KMS-11 (cell line): Measurements from ENCODE around the gene ATP1A1.

Experiments
- H2AFZ ChIP-seq: fragments of 200-600 bp; sonication (generic); 2 replicates; pipeline ENCODE4 v1.6.1; 2016; ENCODE audit warnings: antibody characterized with exemption, mixed run types, low read depth
- H3K27ac ChIP-seq: fragments of 200-600 bp; sonication (generic); 2 replicates; pipeline ENCODE4 v1.6.1; 2016; ENCODE audit warnings: mild to moderate bottlenecking, mixed run types
- H3K27me3 ChIP-seq: fragments of 200-600 bp; sonication (generic); 2 replicates; pipeline ENCODE4 v1.6.1; 2017; ENCODE audit warnings: mild to moderate bottlenecking, low read depth, mixed run types, moderate library complexity; ENCODE audit not compliant: insufficient read depth
- H3K36me3 ChIP-seq: fragments of 200-600 bp; sonication (generic); 2 replicates; pipeline ENCODE4 v1.6.1; 2017; ENCODE audit warnings: mild to moderate bottlenecking, mixed run types; ENCODE audit not compliant: insufficient read depth
- H3K4me1 ChIP-seq: fragments of 200-600 bp; sonication (generic); 2 replicates; pipeline ENCODE4 v1.6.1; 2016; ENCODE audit warnings: mild to moderate bottlenecking, low read depth, mixed run types; ENCODE audit not compliant: poor library complexity, severe bottlenecking
- H3K4me2 ChIP-seq: fragments of 200-600 bp; sonication (generic); 2 replicates; pipeline ENCODE4 v1.7.0; 2016; ENCODE audit warnings: mild to moderate bottlenecking, mixed run types
- H3K4me3 ChIP-seq: fragments of 200-600 bp; sonication (generic); IDR thresholded peaks from 2 replicates; pipeline ENCODE4 v1.6.1; 2017; ENCODE audit warnings: low read depth, low read length, mixed read lengths; ENCODE audit not compliant: insufficient read depth
- H3K79me2 ChIP-seq: fragments of 200-600 bp; sonication (generic); 2 replicates; pipeline ENCODE4 v1.6.1; 2016; ENCODE audit warnings: low read depth, mixed run types; ENCODE audit not compliant: insufficient read depth
- H3K9ac ChIP-seq: fragments of 200-600 bp; sonication (generic); 2 replicates; pipeline ENCODE4 v1.6.1; 2016; ENCODE audit warnings: mild to moderate bottlenecking, mixed run types
- H4K20me1 ChIP-seq: fragments of 200-600 bp; sonication (generic); 2 replicates; pipeline ENCODE4 v1.6.1; 2016; ENCODE audit warnings: mild to moderate bottlenecking, mixed run types; ENCODE audit not compliant: insufficient read depth
- TF ChIP-seq, protein P1 (sequence below): fragments of 200-600 bp; sonication (generic); conservative IDR thresholded peaks from 2 replicates; pipeline ENCODE4 v1.6.1; 2017; ENCODE audit warnings: low read depth, mild to moderate bottlenecking, antibody characterized with exemption, low read length, moderate library complexity, mixed read lengths

Gene ATP1A1

GRCh38 chr1:116325922-116326321 lies 47.1 kb upstream of the ATP1A1 start:
- Histone ChIP-seq H3K36me3 (no peaks in the 10 kb centered on the region), H3K4me1 (peaks cover 67% of the 10 kb centered on the region), H3K27ac (peak overlapping the region; percentile 66), H3K4me2 (peak overlapping the region; percentile 55), H3K9ac (no peak overlapping the region; the same call in 1 of the 2 replicates), H2AFZ (peak overlapping the region; percentile 61), H3K27me3 (no peaks in the 10 kb centered on the region), H3K4me3 (no peak overlapping the region), H4K20me1 (no peaks in the 10 kb centered on the region), H3K79me2 (no peaks in the 10 kb centered on the region)
- TF ChIP-seq, protein P1, sequence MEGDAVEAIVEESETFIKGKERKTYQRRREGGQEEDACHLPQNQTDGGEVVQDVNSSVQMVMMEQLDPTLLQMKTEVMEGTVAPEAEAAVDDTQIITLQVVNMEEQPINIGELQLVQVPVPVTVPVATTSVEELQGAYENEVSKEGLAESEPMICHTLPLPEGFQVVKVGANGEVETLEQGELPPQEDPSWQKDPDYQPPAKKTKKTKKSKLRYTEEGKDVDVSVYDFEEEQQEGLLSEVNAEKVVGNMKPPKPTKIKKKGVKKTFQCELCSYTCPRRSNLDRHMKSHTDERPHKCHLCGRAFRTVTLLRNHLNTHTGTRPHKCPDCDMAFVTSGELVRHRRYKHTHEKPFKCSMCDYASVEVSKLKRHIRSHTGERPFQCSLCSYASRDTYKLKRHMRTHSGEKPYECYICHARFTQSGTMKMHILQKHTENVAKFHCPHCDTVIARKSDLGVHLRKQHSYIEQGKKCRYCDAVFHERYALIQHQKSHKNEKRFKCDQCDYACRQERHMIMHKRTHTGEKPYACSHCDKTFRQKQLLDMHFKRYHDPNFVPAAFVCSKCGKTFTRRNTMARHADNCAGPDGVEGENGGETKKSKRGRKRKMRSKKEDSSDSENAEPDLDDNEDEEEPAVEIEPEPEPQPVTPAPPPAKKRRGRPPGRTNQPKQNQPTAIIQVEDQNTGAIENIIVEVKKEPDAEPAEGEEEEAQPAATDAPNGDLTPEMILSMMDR: no peak

GRCh38 chr1:116326486-116326885 lies 46.6 kb upstream of the ATP1A1 start:
- TF ChIP-seq, protein P1: no peak
- H3K27ac ChIP-seq: peak overlapping the region; percentile 66; the same call in 1 of the 2 replicates
- H3K4me3 ChIP-seq: no peak overlapping the region
- H2AFZ ChIP-seq: peak overlapping the region; percentile 61
- H3K27me3 ChIP-seq: no peaks in the 10 kb centered on the region
- H3K79me2 ChIP-seq: no peaks in the 10 kb centered on the region
- no peaks in the 10 kb centered on the region for H3K36me3 ChIP-seq
- H3K4me1 ChIP-seq: peaks cover 73% of the 10 kb centered on the region
- no peak overlapping the region for H3K9ac ChIP-seq
- H3K4me2 ChIP-seq: peak overlapping the region; percentile 55; the same call in 1 of the 2 replicates
- no peaks in the 10 kb centered on the region for H4K20me1 ChIP-seq

DNA sequence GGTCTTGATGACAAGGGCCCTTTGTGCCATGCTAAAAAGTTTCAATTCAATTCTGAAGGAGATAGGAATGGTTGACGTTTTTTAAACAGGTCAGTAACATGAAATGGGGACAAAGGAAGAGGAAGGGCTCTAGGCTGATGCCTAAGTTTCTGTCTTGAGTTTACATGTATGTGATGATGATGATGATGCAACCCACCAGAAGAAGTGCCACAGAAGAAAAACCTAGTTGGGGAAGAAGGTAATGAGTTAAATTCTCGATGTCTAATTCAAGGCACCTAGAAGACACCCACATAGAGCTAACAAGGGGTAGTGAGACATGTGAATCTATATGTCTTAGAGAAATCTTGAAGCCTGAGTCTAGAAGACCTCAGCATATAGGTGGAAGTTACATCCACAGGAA lies 44.4 kb upstream of the ATP1A1 start:
- H3K36me3 ChIP-seq: no peaks in the 10 kb centered on the region
- H3K9ac ChIP-seq: no peak overlapping the region; the same call in 1 of the 2 replicates
- TF ChIP-seq, protein P1: no peak
- H3K79me2 ChIP-seq: no peaks in the 10 kb centered on the region
- H3K27ac ChIP-seq: peak overlapping the region; percentile 86; the same call in 1 of the 2 replicates
- H4K20me1 ChIP-seq: no peaks in the 10 kb centered on the region
- H3K4me3 ChIP-seq: no peak overlapping the region
- no peaks in the 10 kb centered on the region for H3K27me3 ChIP-seq
- H3K4me2 ChIP-seq: peak overlapping the region; percentile 88; the same call in 1 of the 2 replicates
- peaks cover 90% of the 10 kb centered on the region for H3K4me1 ChIP-seq
- no peak overlapping the region for H2AFZ ChIP-seq

DNA sequence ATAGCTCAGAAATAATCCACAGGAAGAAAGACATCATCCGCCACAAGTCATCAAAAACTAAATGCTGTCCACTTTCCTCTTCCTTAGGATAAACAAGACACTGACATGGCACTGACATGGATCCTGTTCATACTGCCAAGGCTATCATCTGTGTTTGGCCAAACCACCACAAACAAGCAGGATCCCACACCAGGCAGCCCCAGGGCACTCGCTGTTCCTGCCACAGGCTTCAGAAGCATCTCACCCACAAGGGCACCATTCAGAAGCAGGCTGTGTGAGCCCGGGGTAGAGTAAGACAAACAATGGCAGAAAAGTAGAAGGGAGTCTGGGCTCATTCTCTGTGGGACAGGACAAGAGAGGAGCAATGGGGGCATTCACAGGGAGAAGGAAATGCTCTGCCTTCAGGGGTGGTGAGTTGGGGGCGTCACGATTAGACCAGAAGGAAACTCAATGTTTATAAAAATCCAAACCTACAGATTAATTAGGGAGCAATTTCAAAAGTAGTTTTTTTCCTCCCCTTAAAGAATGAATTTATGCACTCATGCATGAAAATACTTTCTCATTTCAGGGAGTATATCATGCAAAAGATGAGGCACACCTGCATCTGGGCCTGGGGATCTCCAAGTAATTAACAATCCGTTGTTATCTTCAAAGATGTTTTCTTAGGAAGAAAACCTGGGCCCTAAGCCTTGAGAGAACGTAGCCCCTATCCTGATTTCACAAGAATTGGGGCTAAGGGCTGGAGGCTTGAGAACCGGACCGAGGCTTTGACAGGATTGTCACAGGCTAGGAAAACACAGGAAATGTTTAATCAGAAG lies 43.3 kb upstream of the ATP1A1 start:
- peak overlapping the region; percentile 88 for H3K4me2 ChIP-seq
- H3K4me1 ChIP-seq: peaks cover 98% of the 10 kb centered on the region
- TF ChIP-seq, protein P1: no peak
- no peaks in the 10 kb centered on the region for H4K20me1 ChIP-seq
- no peak overlapping the region for H3K4me3 ChIP-seq
- H3K27me3 ChIP-seq: no peaks in the 10 kb centered on the region
- H2AFZ ChIP-seq: peak overlapping the region; percentile 59; the same call in 1 of the 2 replicates
- no peaks in the 10 kb centered on the region for H3K36me3 ChIP-seq
- H3K27ac ChIP-seq: peak overlapping the region; percentile 86
- H3K79me2 ChIP-seq: no peaks in the 10 kb centered on the region
- H3K9ac ChIP-seq: peak overlapping the region; percentile 34; the same call in 1 of the 2 replicates
